ENCODE data around the gene SRBD1. TPM values are rescaled to one million over a fixed set of nuclear protein-coding genes. Genes with fewer than 3 reads are reported as not detected.

SRBD1 gene
- total RNA-seq, 3 donors from 2014 or later (not counting 1 experiment from before 2014, with no cell fraction given): 34.5 to 40.0 (median 38.8) TPM

DNA sequence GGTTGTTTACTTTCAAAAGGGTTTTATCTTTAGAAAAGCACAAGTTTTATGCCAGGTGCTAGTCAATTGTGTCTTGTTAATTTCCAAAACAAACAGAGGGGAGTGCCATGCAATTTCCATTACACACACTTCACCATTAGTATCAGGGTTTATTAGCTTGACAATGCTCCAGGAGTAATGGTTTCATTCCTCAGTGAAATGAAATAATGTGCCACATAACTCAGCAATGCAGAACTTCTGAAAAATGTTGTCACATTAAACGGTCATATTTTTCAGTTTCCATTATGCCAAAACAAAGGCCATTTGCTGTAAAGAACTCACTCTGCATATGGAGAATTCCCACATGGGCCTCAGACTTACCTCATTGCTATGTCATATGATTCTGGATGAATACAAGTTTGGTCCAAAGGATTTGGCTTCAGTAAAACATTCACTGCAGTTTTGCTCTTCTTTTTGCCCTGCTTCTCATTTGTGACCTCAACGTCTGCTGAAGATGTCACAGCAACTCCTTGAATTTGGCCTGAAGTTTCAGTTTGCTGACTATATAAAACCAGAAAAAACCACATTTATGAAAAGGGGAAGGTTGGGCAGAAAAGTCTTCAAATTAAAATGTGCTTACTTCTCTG, 198.2 kb downstream of the SRBD1 start:
- peak overlapping the region in 1 of 2 donors; percentile 38 for H3K27ac Mint-ChIP-seq
- TF ChIP-seq, protein P1, sequence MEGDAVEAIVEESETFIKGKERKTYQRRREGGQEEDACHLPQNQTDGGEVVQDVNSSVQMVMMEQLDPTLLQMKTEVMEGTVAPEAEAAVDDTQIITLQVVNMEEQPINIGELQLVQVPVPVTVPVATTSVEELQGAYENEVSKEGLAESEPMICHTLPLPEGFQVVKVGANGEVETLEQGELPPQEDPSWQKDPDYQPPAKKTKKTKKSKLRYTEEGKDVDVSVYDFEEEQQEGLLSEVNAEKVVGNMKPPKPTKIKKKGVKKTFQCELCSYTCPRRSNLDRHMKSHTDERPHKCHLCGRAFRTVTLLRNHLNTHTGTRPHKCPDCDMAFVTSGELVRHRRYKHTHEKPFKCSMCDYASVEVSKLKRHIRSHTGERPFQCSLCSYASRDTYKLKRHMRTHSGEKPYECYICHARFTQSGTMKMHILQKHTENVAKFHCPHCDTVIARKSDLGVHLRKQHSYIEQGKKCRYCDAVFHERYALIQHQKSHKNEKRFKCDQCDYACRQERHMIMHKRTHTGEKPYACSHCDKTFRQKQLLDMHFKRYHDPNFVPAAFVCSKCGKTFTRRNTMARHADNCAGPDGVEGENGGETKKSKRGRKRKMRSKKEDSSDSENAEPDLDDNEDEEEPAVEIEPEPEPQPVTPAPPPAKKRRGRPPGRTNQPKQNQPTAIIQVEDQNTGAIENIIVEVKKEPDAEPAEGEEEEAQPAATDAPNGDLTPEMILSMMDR (IDR thresholded peaks at IDR 0.05): no peak
- 57% methylated on average over 2 of the region's 2 CpGs for WGBS (ENCODE audit: insufficient coverage)

GRCh38 chr2:45409677-45410076, 201.4 kb downstream of the SRBD1 start:
- H3K4me3 Mint-ChIP-seq: no peak overlapping the region
- H3K4me3 ChIP-seq (ENCODE audit: low read length): no peak overlapping the region
- no peak for DNase-seq
- intact Hi-C loops (cut with micrococcal nuclease): no loop called here
- H3K27me3 Mint-ChIP-seq (ENCODE audit: low read depth in 2 of 2): no peaks in the 10 kb centered on the region
- H3K36me3 ChIP-seq (ENCODE audit: control insufficient read depth, insufficient read depth, low read length): peaks cover 14% of the 10 kb centered on the region
- TF ChIP-seq, protein P1 (IDR thresholded peaks at IDR 0.05): no peak
- H3K4me1 ChIP-seq (ENCODE audit: control insufficient read depth, insufficient read depth, low read length): no peaks in the 10 kb centered on the region
- H3K27ac Mint-ChIP-seq: no peak overlapping the region
- H3K9me3 ChIP-seq (ENCODE audit: control insufficient read depth, insufficient read depth, low read length): no peaks in the 10 kb centered on the region
- H3K9me3 Mint-ChIP-seq: no peaks in the 10 kb centered on the region
- H3K4me1 Mint-ChIP-seq: peaks cover 0 to 6% of the 10 kb centered on the region in 2 donors
- peaks cover 18% of the 10 kb centered on the region for H3K36me3 Mint-ChIP-seq
- ATAC-seq: no peak
- H3K27me3 ChIP-seq (ENCODE audit: control insufficient read depth, insufficient read depth, low read length): no peaks in the 10 kb centered on the region
- no CpG with 5 or more reads among the region's 1 CpG for WGBS (ENCODE audit: insufficient coverage)
- no peak overlapping the region for H3K27ac ChIP-seq (ENCODE audit: low read length)

More for the DNA sequence above, 198.2 kb downstream of the SRBD1 start:
- Histone ChIP-seq H3K4me1 (ENCODE audit: control insufficient read depth, insufficient read depth, low read length) (no peaks in the 10 kb centered on the region), H3K36me3 (ENCODE audit: control insufficient read depth, insufficient read depth, low read length) (peaks cover 20% of the 10 kb centered on the region), H3K9me3 (ENCODE audit: control insufficient read depth, insufficient read depth, low read length) (no peaks in the 10 kb centered on the region), H3K27me3 (ENCODE audit: control insufficient read depth, insufficient read depth, low read length) (no peaks in the 10 kb centered on the region), H3K27ac (ENCODE audit: low read length) (no peak overlapping the region), H3K4me3 (ENCODE audit: low read length) (no peak overlapping the region)
- Mint-ChIP-seq H3K27me3 (ENCODE audit: low read depth in 2 of 2) (no peaks in the 10 kb centered on the region), H3K4me1 (peaks cover 0 to 6% of the 10 kb centered on the region in 2 donors), H3K36me3 (peaks cover 21% of the 10 kb centered on the region), H3K9me3 (no peaks in the 10 kb centered on the region), H3K4me3 (no peak overlapping the region)
- intact Hi-C loops (cut with micrococcal nuclease): no loop called here
- ATAC-seq (no peak), DNase-seq (no peak)

- DNase-seq: no peak
- no peak overlapping the region for H3K4me3 Mint-ChIP-seq
- H3K36me3 Mint-ChIP-seq: peaks cover 7% of the 10 kb centered on the region
- H3K4me1 Mint-ChIP-seq: peaks cover 0 to 6% of the 10 kb centered on the region in 2 donors
- Histone ChIP-seq H3K4me1 (ENCODE audit: control insufficient read depth, insufficient read depth, low read length) (no peaks in the 10 kb centered on the region), H3K4me3 (ENCODE audit: low read length) (no peak overlapping the region), H3K27ac (ENCODE audit: low read length) (no peak overlapping the region), H3K9me3 (ENCODE audit: control insufficient read depth, insufficient read depth, low read length) (no peaks in the 10 kb centered on the region), H3K27me3 (ENCODE audit: control insufficient read depth, insufficient read depth, low read length) (no peaks in the 10 kb centered on the region), H3K36me3 (ENCODE audit: control insufficient read depth, insufficient read depth, low read length) (peaks cover 16% of the 10 kb centered on the region)
- no peaks in the 10 kb centered on the region for H3K27me3 Mint-ChIP-seq (ENCODE audit: low read depth in 2 of 2)
- no peak for ATAC-seq
- no peak overlapping the region for H3K27ac Mint-ChIP-seq
- intact Hi-C loops (cut with micrococcal nuclease): no loop called here
- WGBS (ENCODE audit: insufficient coverage): no CpG with 5 or more reads among the region's 2 CpGs
- no peaks in the 10 kb centered on the region for H3K9me3 Mint-ChIP-seq
- TF ChIP-seq, protein P1 (IDR thresholded peaks at IDR 0.05): no peak
Observed at GRCh38 chr2:45406621-45407020, 204.4 kb downstream of the SRBD1 start.

DNA sequence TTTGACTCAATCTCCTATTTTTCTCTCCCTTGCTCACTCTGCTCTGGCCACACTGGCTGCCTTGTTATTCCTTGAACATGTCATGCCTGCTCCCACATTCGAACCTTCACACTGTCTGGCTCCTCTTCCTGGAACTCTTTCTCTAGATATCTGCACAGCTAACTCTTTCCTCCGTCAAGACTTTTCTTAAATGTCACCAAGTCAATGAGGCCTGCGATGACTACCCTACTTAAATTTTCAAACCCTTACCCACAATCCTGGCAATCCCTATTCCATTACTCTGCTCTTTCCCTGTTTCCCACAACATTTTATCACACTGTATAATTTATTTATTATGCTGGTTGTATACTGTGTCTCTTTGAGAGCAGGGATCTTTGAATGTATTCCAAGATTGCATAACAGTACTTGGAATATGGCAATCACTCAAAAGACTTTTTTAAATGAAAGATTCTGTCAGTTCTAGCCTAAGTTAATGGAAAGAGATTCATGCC, 206.2 kb downstream of the SRBD1 start:
- WGBS (ENCODE audit: insufficient coverage): 97% methylated on average over 3 of the region's 3 CpGs
- peaks cover 10% of the 10 kb centered on the region for H3K36me3 ChIP-seq (ENCODE audit: control insufficient read depth, insufficient read depth, low read length)
- TF ChIP-seq, protein P1 (IDR thresholded peaks at IDR 0.05): no peak
- no peak overlapping the region for H3K27ac Mint-ChIP-seq
- H3K4me1 Mint-ChIP-seq: no peaks in the 10 kb centered on the region
- no peaks in the 10 kb centered on the region for H3K27me3 ChIP-seq (ENCODE audit: control insufficient read depth, insufficient read depth, low read length)
- no peaks in the 10 kb centered on the region for H3K9me3 ChIP-seq (ENCODE audit: control insufficient read depth, insufficient read depth, low read length)
- DNase-seq (no peak), ATAC-seq (no peak)
- intact Hi-C loops (cut with micrococcal nuclease): no loop called here
- no peak overlapping the region for H3K27ac ChIP-seq (ENCODE audit: low read length)
- H3K36me3 Mint-ChIP-seq: no peaks in the 10 kb centered on the region
- no peak overlapping the region for H3K4me3 ChIP-seq (ENCODE audit: low read length)
- H3K4me1 ChIP-seq (ENCODE audit: control insufficient read depth, insufficient read depth, low read length): no peaks in the 10 kb centered on the region
- H3K9me3 Mint-ChIP-seq: no peaks in the 10 kb centered on the region
- no peaks in the 10 kb centered on the region for H3K27me3 Mint-ChIP-seq (ENCODE audit: low read depth in 2 of 2)
- H3K4me3 Mint-ChIP-seq: no peak overlapping the region
